HuH-7.5 (cell line): Measurements from ENCODE around the gene GMEB2.

ENCODE experiments used
- DNase-seq: peaks from one replicate; pipeline ENCODE4 v3.0.0; 2011; ENCODE audit warnings: low spot score

Gene GMEB2

GRCh38 chr20:63558804-63559484, 68.0 kb downstream of the GMEB2 start:
- no peak for DNase-seq

- no peak for DNase-seq
Observed at GRCh38 chr20:63557481-63557891, 69.4 kb downstream of the GMEB2 start.

- no peak for DNase-seq
Observed at GRCh38 chr20:63556873-63557478, 69.9 kb downstream of the GMEB2 start.

GRCh38 chr20:63555661-63556381, 71.1 kb downstream of the GMEB2 start:
- DNase-seq: no peak

- DNase-seq: no peak
Observed at GRCh38 chr20:63554361-63555278, 72.3 kb downstream of the GMEB2 start.

GRCh38 chr20:63553933-63554290, 73.0 kb downstream of the GMEB2 start, which contains the start of gene FNDC11:
FNDC11 (plus strand) TSS chr20:63554159; CDS start chr20:63555664, 1,505 bp downstream.
- no peak for DNase-seq

- no peak for DNase-seq
Observed at GRCh38 chr20:63553251-63553932, 73.5 kb downstream of the GMEB2 start.

GRCh38 chr20:63552481-63553249, 74.2 kb downstream of the GMEB2 start:
- DNase-seq: no peak

GRCh38 chr20:63551068-63551467, 75.8 kb downstream of the GMEB2 start:
- DNase-seq: no peak

- DNase-seq: no peak
Observed at GRCh38 chr20:63549679-63550282, 77.1 kb downstream of the GMEB2 start.

GRCh38 chr20:63549019-63549418, 77.9 kb downstream of the GMEB2 start:
- no peak for DNase-seq

- DNase-seq: no peak
Observed at GRCh38 chr20:63548542-63548941, 78.4 kb downstream of the GMEB2 start.

- DNase-seq: no peak
Observed at GRCh38 chr20:63547725-63548480, 79.0 kb downstream of the GMEB2 start, which contains the start of gene SRMS. SRMS (minus strand) TSS chr20:63547749; CDS start chr20:63547463, 286 bp downstream.

- no peak for DNase-seq
Observed at GRCh38 chr20:63546956-63547724, 79.8 kb downstream of the GMEB2 start.

GRCh38 chr20:63546256-63546955, 80.5 kb downstream of the GMEB2 start:
- no peak for DNase-seq

GRCh38 chr20:63545814-63546213, 81.1 kb downstream of the GMEB2 start:
- DNase-seq: no peak

- peak; percentile 59 for DNase-seq
Observed at GRCh38 chr20:63544958-63545516, 81.9 kb downstream of the GMEB2 start.
